ENCODE measurements around the gene TNFSF10.

Gene TNFSF10

GRCh38 chr3:172511783-172512762 lies 11.2 kb downstream of the TNFSF10 start:
- Histone ChIP-seq H3K27ac (ENCODE audit: low read depth, low read length) (no peak overlapping the region), H3K27me3 (ENCODE audit: low read length) (no peaks in the 10 kb centered on the region), H4K20me1 (ENCODE audit: low read depth, low read length) (no peaks in the 10 kb centered on the region), H3K36me3 (ENCODE audit: low read length) (no peaks in the 10 kb centered on the region), H3K4me2 (ENCODE audit: low read depth, low read length, poor library complexity, severe bottlenecking) (no peak overlapping the region), H3K9me3 (ENCODE audit: insufficient read depth, low read length) (no peaks in the 10 kb centered on the region), H3K4me3 (ENCODE audit: insufficient read depth, low read length, poor library complexity, severe bottlenecking) (no peak overlapping the region), H3K79me2 (ENCODE audit: insufficient read depth, low read length) (no peaks in the 10 kb centered on the region), H3K9me2 (replicated peaks; ENCODE audit: insufficient read depth, low read length) (no peaks in the 10 kb centered on the region), H2AFZ (ENCODE audit: low read depth, low read length, severe bottlenecking) (no peak overlapping the region), H3F3A (ENCODE audit: insufficient read depth) (no peaks in the 10 kb centered on the region), H3K9ac (ENCODE audit: low read length) (no peak overlapping the region)
- no peak for TF ChIP-seq EZH2phosphoT487 (conservative IDR thresholded peaks at IDR 0.05; ENCODE audit: low read length)
- TF ChIP-seq CTCF (IDR thresholded peaks at IDR 0.05; ENCODE audit: insufficient read depth, low read length, poor library complexity, severe bottlenecking), result no peak

- Histone ChIP-seq H4K20me1 (ENCODE audit: low read depth, low read length) (no peaks in the 10 kb centered on the region), H3K79me2 (ENCODE audit: insufficient read depth, low read length) (no peaks in the 10 kb centered on the region), H3K4me2 (ENCODE audit: low read depth, low read length, poor library complexity, severe bottlenecking) (no peak overlapping the region), H3K4me3 (ENCODE audit: insufficient read depth, low read length, poor library complexity, severe bottlenecking) (no peak overlapping the region), H3K9me3 (ENCODE audit: insufficient read depth, low read length) (no peaks in the 10 kb centered on the region), H3F3A (ENCODE audit: insufficient read depth) (no peaks in the 10 kb centered on the region), H3K36me3 (ENCODE audit: low read length) (no peaks in the 10 kb centered on the region), H3K27ac (ENCODE audit: low read depth, low read length) (no peak overlapping the region), H3K27me3 (ENCODE audit: low read length) (no peaks in the 10 kb centered on the region), H3K9me2 (replicated peaks; ENCODE audit: insufficient read depth, low read length) (no peaks in the 10 kb centered on the region), H2AFZ (ENCODE audit: low read depth, low read length, severe bottlenecking) (no peak overlapping the region), H3K9ac (ENCODE audit: low read length) (no peak overlapping the region)
- TF ChIP-seq EZH2phosphoT487 (conservative IDR thresholded peaks at IDR 0.05; ENCODE audit: low read length) (no peak), CTCF (IDR thresholded peaks at IDR 0.05; ENCODE audit: insufficient read depth, low read length, poor library complexity, severe bottlenecking) (no peak)
Observed at GRCh38 chr3:172506094-172506493, 17.1 kb downstream of the TNFSF10 start.

GRCh38 chr3:172501540-172501939 lies 21.7 kb downstream of the TNFSF10 start:
- H3K4me3 ChIP-seq (ENCODE audit: insufficient read depth, low read length, poor library complexity, severe bottlenecking), result no peak overlapping the region
- H3K9me2 ChIP-seq (replicated peaks; ENCODE audit: insufficient read depth, low read length), result no peaks in the 10 kb centered on the region
- no peak for TF ChIP-seq EZH2phosphoT487 (conservative IDR thresholded peaks at IDR 0.05; ENCODE audit: low read length)
- TF ChIP-seq CTCF (IDR thresholded peaks at IDR 0.05; ENCODE audit: insufficient read depth, low read length, poor library complexity, severe bottlenecking), result no peak
- no peaks in the 10 kb centered on the region for H3K36me3 ChIP-seq (ENCODE audit: low read length)
- H3F3A ChIP-seq (ENCODE audit: insufficient read depth), result no peaks in the 10 kb centered on the region
- no peaks in the 10 kb centered on the region for H3K79me2 ChIP-seq (ENCODE audit: insufficient read depth, low read length)
- no peak overlapping the region for H3K27ac ChIP-seq (ENCODE audit: low read depth, low read length)
- H3K9me3 ChIP-seq (ENCODE audit: insufficient read depth, low read length), result no peaks in the 10 kb centered on the region
- H3K9ac ChIP-seq (ENCODE audit: low read length), result no peak overlapping the region
- H3K27me3 ChIP-seq (ENCODE audit: low read length), result no peaks in the 10 kb centered on the region
- no peaks in the 10 kb centered on the region for H4K20me1 ChIP-seq (ENCODE audit: low read depth, low read length)
- no peak overlapping the region for H3K4me2 ChIP-seq (ENCODE audit: low read depth, low read length, poor library complexity, severe bottlenecking)
- no peak overlapping the region for H2AFZ ChIP-seq (ENCODE audit: low read depth, low read length, severe bottlenecking)

Data from SU-DHL-6 (cell line).